BLaER1 treated with 17β-estradiol and CSF1 and Interleukin-3, amounts not matched to agents 10 nM and 100 nM (cell line): Measurements from ENCODE around the gene ZP1.
A peak's percentile ranks its signal among the peaks of the same experiment; 100 is the strongest.
"Not testable (repeated sequence)": the region's sequence is repeated elsewhere in the genome, so short reads cannot be mapped to it uniquely, and the experiment has no call there.

ENCODE experiments used
- H3K27ac ChIP-seq, 11 experiments: shearing (Covaris generic); formaldehyde crosslinking; 2 replicates each; pipeline ENCODE4 v1.8.1; 2022
- H3K27me3 ChIP-seq, 11 experiments: shearing (Covaris generic); formaldehyde crosslinking; 2 replicates each; pipeline ENCODE4 v1.8.1; 2022
- H3K36me3 ChIP-seq, 11 experiments: shearing (Covaris generic); formaldehyde crosslinking; 2 replicates each; pipeline ENCODE4 v1.8.1; 2022
- H3K4me1 ChIP-seq, 10 experiments: shearing (Covaris generic); formaldehyde crosslinking; 2 replicates each; pipeline ENCODE4 v1.8.1; 2022
- H3K4me2 ChIP-seq, 11 experiments: shearing (Covaris generic); formaldehyde crosslinking; 2 replicates each; pipeline ENCODE4 v1.8.1; 2022
- H3K4me3 ChIP-seq, 10 experiments: shearing (Covaris generic); formaldehyde crosslinking; 2 replicates each; pipeline ENCODE4 v1.8.1; 2022
- H3K9ac ChIP-seq, 11 experiments: shearing (Covaris generic); formaldehyde crosslinking; 2 replicates each; pipeline ENCODE4 v1.8.1; 2022
- H3K9me3 ChIP-seq, 11 experiments: shearing (Covaris generic); formaldehyde crosslinking; replicated peaks in 1 of 11; 2 replicates each; pipeline ENCODE4 v1.8.1; 2022
- H4K20me1 ChIP-seq, 11 experiments: shearing (Covaris generic); formaldehyde crosslinking; 2 replicates each; pipeline ENCODE4 v1.8.1; 2022
- Cebpa-rat ChIP-seq, 11 experiments: shearing (Covaris generic); IDR thresholded peaks; 2 replicates each; pipeline ENCODE4 v1.8.1; 2022

ZP1 gene

DNA sequence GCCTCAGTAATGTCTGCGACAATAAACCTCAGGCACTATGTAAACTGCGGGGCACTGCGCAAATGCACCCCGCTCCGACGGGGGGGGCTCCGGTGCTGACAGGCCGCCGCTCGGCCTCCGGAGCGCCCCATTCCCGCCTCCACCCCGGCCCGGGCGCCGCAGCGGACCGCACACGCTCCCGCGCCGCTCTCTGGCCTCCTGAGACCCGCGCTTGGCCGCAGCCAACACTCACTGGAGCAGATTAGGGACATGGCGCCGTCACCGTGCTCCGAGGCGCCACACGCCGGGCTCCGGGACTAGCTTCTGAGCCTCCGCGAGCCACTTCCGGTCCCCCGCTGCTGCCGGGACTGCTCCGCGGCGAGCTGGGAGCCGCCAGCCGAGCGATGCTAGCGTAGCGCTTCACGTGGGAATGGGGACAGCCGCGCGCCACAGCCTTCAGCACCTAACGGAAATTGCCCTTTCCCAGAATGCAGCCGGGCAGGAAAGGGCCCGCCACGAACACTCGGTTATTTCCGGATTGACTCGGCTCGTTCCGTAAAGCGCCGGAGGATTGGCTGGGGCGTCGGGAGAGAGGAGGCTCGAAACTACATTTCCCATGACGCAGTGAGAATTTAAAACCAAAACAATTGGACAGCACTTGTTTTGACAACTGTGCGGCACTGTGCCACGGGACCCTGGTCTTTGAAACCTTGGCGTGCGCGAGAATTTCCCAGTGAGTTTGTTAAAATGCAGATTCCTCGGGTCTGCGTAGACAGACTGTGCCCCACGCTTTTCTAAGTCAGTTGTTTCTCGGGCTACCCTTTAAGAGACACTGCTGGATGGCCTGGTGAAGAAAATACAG, 39.0 kb downstream of the ZP1 start, which contains the start of gene PRPF19:
TSS of gene PRPF19 (minus strand) at position 454 of the 841 bp plus-strand sequence. CDS start at position 251, 203 bp downstream.
- Histone ChIP-seq H3K4me2 (peak within 1 kb of the TSS; percentile 88 to 99 (median 94)), H4K20me1 (peaks cover 19 to 48% (median 46%) of the 10 kb centered on the region in 11 experiments; a peak in 21 of 22 replicates), H3K27me3 (no peaks in the 10 kb centered on the region), H3K9me3 (peaks cover 8 to 15% (median 13%) of the 10 kb centered on the region in 11 experiments; a peak in 20 of 22 replicates), H3K27ac (peak within 1 kb of the TSS; percentile 79 to 98 (median 95)), H3K4me3 (peak within 1 kb of the TSS; percentile 85 to 98 (median 92)), H3K4me1 (peaks cover 42 to 67% (median 50%) of the 10 kb centered on the region in 10 experiments), H3K36me3 (peaks cover 24 to 38% (median 32%) of the 10 kb centered on the region in 11 experiments), H3K9ac (peak within 1 kb of the TSS; percentile 92 to 98 (median 96))
- TF ChIP-seq Cebpa-rat (IDR thresholded peaks at IDR 0.05), result no peak

DNA sequence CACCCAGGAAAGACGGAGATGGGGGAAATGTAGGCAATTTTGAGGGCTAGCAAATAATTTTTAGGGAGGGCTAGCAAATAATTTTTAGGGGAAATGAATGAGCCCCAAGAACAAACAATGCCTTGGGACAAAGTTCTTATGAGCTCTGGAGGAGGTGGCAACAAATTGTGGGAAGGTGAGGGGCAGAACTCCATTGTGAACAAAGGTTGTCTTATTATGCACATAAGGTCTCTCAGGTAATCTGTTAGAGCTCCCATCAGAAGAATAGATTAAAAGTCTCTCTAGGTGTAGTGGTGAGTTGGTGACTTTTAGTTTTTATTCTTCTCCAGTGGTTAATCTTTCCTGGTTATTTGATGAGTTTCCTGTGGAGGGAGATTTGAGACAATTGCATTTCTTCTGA, 41.5 kb downstream of the ZP1 start:
- Histone ChIP-seq H3K4me2 (peak overlapping the region in 4 of 11 experiments; percentile 87 to 97 (median 95); a peak in 6 of 22 replicates), H4K20me1 (peaks cover 7 to 24% (median 22%) of the 10 kb centered on the region in 11 experiments; a peak in 18 of 22 replicates), H3K9me3 (peaks cover 8 to 15% (median 13%) of the 10 kb centered on the region in 11 experiments; a peak in 20 of 22 replicates), H3K9ac (no peak overlapping the region), H3K4me1 (peaks cover 64 to 88% (median 68%) of the 10 kb centered on the region in 10 experiments), H3K4me3 (no peak overlapping the region), H3K27me3 (no peaks in the 10 kb centered on the region), H3K27ac (peak overlapping the region in 7 of 11 experiments; percentile 80 to 94 (median 84); a peak in 12 of 22 replicates), H3K36me3 (peaks cover 0 to 13% (median 8%) of the 10 kb centered on the region in 11 experiments; a peak in 17 of 22 replicates)
- no peak for TF ChIP-seq Cebpa-rat (IDR thresholded peaks at IDR 0.05)

DNA sequence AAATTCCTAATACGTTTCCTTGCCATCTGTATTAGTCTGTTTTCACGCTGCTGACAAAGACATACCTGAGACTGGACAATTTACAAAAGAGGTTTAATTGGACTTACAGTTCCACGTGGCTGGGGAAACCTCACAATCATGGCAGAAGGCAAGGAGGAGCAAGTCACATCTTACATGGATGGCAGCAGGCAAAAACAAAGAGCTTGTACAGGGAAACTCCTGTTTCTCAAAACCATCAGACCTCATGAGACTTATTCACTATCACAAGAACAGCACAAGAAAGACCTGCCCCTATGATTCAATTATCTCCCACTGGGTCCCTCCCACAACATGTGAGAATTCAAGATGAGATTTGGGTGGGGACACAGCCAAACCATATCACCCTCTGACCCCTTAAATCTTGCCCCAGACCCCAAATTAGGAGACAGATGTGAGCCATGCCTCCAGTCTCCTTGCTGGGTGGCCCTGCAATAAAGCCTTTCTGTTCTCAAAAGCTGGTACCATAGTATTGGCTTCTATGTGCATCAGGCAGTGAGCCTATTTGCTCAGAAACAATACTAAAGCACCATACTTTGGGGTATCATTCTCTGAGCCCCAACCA, 42.4 kb downstream of the ZP1 start:
- Histone ChIP-seq H3K27ac (peak overlapping the region; percentile 54 to 94 (median 84); a peak in 21 of 22 replicates), H3K4me3 (peak overlapping the region in 2 of 10 experiments; percentile 7 to 46; a peak in 3 of 20 replicates), H3K9ac (peak overlapping the region; percentile 12 to 70 (median 56); a peak in 17 of 22 replicates), H3K4me2 (peak overlapping the region; percentile 87 to 98 (median 97)), H3K9me3 (peaks cover 8 to 15% (median 13%) of the 10 kb centered on the region in 11 experiments; a peak in 20 of 22 replicates), H3K4me1 (peaks cover 55 to 78% (median 60%) of the 10 kb centered on the region in 10 experiments), H4K20me1 (peaks cover 0 to 17% (median 12%) of the 10 kb centered on the region in 11 experiments; a peak in 18 of 22 replicates)
- not testable (repeated sequence) for H3K36me3 ChIP-seq, H3K27me3 ChIP-seq

DNA sequence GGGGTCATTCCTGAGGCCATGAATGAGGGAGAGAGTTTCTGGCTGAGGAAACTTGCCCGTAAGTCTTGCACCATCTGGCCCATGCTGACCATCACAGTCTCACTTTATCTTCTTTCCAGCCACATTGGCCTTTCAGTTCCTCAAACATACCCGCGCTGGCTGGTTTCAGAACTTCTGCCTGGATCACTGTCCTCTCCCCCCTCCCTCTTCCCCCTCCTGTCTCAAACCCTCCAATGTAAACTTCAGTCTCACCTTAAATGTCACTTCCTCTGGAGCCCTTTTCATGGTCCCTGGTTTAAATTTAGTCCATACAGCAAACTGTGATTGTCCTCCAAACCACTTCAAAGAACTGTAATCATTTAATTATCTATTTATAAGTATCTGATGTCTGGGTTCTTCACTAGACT, 42.9 kb downstream of the ZP1 start:
- peaks cover 52 to 77% (median 60%) of the 10 kb centered on the region in 10 experiments for H3K4me1 ChIP-seq
- H3K36me3 ChIP-seq, result no peaks in the 10 kb centered on the region
- TF ChIP-seq Cebpa-rat (IDR thresholded peaks at IDR 0.05), result peak in 9 of 11 experiments; percentile 34 to 69 (median 56); a peak in 12 of 22 replicates
- H3K4me2 ChIP-seq, result peak overlapping the region; percentile 87 to 98 (median 97)
- H4K20me1 ChIP-seq, result peaks cover 0 to 17% (median 7%) of the 10 kb centered on the region in 11 experiments; a peak in 12 of 22 replicates
- peak overlapping the region; percentile 54 to 94 (median 84) for H3K27ac ChIP-seq
- H3K9me3 ChIP-seq, result peaks cover 8 to 15% (median 13%) of the 10 kb centered on the region in 11 experiments; a peak in 20 of 22 replicates
- H3K27me3 ChIP-seq, result no peaks in the 10 kb centered on the region
- H3K9ac ChIP-seq, result peak overlapping the region; percentile 12 to 70 (median 57); a peak in 17 of 22 replicates
- H3K4me3 ChIP-seq, result peak overlapping the region in 2 of 10 experiments; percentile 7 to 46; a peak in 3 of 20 replicates

DNA sequence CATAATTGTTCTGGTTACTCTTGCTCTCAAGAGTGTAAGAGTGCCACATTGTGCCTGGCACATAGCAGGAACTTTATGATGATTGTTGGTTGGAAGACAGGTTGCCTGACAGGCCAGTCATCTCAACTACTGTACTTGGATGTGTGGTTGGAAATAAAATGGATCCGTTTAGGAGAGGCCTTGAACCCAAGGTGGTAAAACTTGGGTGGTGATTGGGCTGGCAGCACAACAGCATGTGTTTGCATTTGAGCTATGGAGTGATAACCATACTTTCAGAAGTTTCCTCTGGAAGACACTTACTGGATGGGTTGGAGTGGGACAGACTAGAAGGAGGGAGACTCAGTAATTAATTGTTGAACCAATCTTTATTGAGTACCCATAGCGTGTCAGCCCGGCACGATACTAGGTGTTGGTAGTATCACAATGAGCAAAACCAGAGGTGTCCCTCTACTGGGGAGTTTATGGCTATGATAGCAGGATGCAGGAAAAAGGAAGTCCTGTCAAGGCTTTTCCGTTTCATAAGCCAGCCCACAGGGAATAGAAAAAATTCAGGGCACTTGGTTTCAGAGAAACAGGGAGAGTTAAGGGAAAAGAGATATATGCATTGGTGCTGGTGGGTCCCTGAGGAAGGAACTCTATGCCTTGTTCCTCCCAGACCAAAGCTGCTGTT, 43.5 kb downstream of the ZP1 start:
- Histone ChIP-seq H3K27ac (peak overlapping the region; percentile 54 to 94 (median 84); a peak in 21 of 22 replicates), H3K9ac (peak overlapping the region in 10 of 11 experiments; percentile 1 to 70 (median 56); a peak in 15 of 22 replicates)
- no peak for TF ChIP-seq Cebpa-rat (IDR thresholded peaks at IDR 0.05)

DNA sequence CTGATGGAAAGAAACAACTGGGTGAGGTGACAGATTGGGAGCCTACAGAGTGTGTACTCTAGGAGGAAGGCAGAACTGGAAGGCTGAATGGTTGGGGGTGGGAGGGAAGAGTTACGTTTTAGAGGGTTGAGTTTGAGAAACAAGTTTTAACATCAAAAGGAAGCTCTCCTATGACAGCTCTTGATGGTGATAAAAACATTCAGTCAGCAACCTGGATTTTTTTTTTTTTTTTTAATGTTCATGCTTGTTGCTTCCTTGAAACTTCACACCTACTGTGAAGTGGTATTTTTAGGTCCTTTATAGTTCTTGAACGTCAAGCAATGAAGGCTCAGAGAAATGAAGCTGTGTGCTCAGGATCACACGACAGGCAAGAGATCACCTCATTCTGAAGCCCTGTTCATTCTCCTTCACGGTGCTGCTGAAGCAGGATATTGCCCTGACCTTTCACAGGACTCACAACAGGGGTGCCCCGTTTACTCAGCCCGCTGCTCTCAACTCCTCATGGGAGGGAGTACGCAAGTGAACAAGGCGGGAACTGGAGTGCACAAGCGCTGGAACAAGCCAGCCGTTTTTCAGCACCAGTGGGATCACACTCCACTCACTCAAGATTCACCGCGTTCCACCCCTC, 45.0 kb downstream of the ZP1 start:
- Histone ChIP-seq H4K20me1 (peaks cover 12 to 27% (median 18%) of the 10 kb centered on the region in 11 experiments; a peak in 20 of 22 replicates), H3K4me3 (no peak overlapping the region), H3K4me1 (peaks cover 64 to 86% (median 70%) of the 10 kb centered on the region in 10 experiments), H3K27me3 (no peaks in the 10 kb centered on the region), H3K27ac (peak overlapping the region in 10 of 11 experiments; percentile 54 to 94 (median 85); a peak in 17 of 22 replicates), H3K9me3 (peaks cover 8 to 15% (median 13%) of the 10 kb centered on the region in 11 experiments; a peak in 20 of 22 replicates), H3K4me2 (peak overlapping the region; percentile 87 to 98 (median 97)), H3K9ac (peak overlapping the region in 4 of 11 experiments; percentile 27 to 92 (median 74); a peak in 5 of 22 replicates), H3K36me3 (peaks cover 0 to 14% (median 8%) of the 10 kb centered on the region in 11 experiments; a peak in 10 of 22 replicates)
- no peak for TF ChIP-seq Cebpa-rat (IDR thresholded peaks at IDR 0.05)

More for the DNA sequence above, 43.5 kb downstream of the ZP1 start:
- peak overlapping the region; percentile 87 to 98 (median 97) for H3K4me2 ChIP-seq
- peaks cover 55 to 77% (median 62%) of the 10 kb centered on the region in 10 experiments for H3K4me1 ChIP-seq
- peaks cover 8 to 15% (median 13%) of the 10 kb centered on the region in 11 experiments; a peak in 20 of 22 replicates for H3K9me3 ChIP-seq
- H4K20me1 ChIP-seq, result peaks cover 0 to 15% (median 5%) of the 10 kb centered on the region in 11 experiments; a peak in 14 of 22 replicates
- H3K36me3 ChIP-seq, result no peaks in the 10 kb centered on the region
- peak overlapping the region in 4 of 10 experiments; percentile 5 to 12 (median 7); a peak in 2 of 20 replicates for H3K4me3 ChIP-seq
- H3K27me3 ChIP-seq, result no peaks in the 10 kb centered on the region

DNA sequence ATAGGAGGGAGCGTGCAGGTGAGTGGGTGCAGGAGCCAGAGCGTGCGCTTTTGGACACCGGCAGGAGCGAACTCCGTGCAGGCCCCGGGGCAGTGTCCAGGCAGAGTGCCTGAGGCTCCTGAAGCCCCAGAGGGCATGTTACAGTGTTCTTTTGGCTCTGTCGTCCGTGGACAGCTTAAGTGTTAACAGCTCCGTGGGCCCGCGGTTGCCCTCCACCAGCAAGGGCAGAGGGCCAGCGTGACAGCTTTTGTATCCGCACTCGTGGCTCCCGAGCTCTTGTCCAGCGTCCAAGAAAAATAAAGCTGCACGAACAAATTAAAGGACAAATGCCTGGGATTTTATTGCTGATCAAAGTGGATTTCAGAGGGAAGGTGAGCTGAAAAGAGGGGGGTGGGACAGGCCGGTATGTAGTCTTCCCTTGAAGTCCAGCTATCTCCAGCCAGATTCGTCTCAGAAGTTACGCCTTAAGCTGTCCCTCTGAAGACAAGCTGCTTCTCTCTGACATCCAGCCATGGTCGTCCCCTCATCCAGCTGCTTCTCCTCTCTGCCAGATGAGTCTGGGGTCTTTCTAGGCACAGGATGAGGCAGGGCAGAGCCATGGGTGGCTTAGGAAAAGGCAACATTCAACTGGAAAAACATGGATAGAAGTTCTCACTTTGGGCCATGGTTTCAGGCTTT, 45.6 kb downstream of the ZP1 start:
- peak overlapping the region; percentile 73 to 90 (median 84); a peak in 15 of 20 replicates for H3K4me3 ChIP-seq
- peaks cover 65 to 86% (median 75%) of the 10 kb centered on the region in 10 experiments for H3K4me1 ChIP-seq
- peak overlapping the region; percentile 79 to 92 (median 88); a peak in 20 of 22 replicates for H3K9ac ChIP-seq

More for the DNA sequence above, 45.6 kb downstream of the ZP1 start:
- Histone ChIP-seq H4K20me1 (peaks cover 15 to 33% (median 24%) of the 10 kb centered on the region in 11 experiments; a peak in 20 of 22 replicates), H3K27me3 (no peaks in the 10 kb centered on the region), H3K9me3 (peaks cover 8 to 15% (median 13%) of the 10 kb centered on the region in 11 experiments; a peak in 20 of 22 replicates), H3K4me2 (peak overlapping the region; percentile 87 to 98 (median 97)), H3K36me3 (peaks cover 0 to 21% (median 13%) of the 10 kb centered on the region in 11 experiments; a peak in 11 of 22 replicates), H3K27ac (peak overlapping the region in 10 of 11 experiments; percentile 80 to 94 (median 88); a peak in 20 of 22 replicates)
- no peak for TF ChIP-seq Cebpa-rat (IDR thresholded peaks at IDR 0.05)
